Heart left ventricle (tissue), 16 donors: ENCODE data around the gene SIVA1. TPM values are rescaled to one million over a fixed set of nuclear protein-coding genes. Genes with fewer than 3 reads are reported as not detected.

Experiments
- ATAC-seq, 4 donors: fragments of 200-7000 bp; cut with Tn5 transposase; one replicate each; pipeline ENCODE4 v1.9.1; 2020 to 2022; ENCODE audit warnings: moderate library complexity in 4 of 4, mild to moderate bottlenecking in 3 of 4, moderate number of reproducible peaks in 1 of 4
- DNase-seq, 5 donors: peaks; one replicate each; pipeline ENCODE4 v3.0.0-alpha.2; 2020
- H3K27ac ChIP-seq, 12 donors: fragments of 200-600 bp; sonication (generic) in 4 of 12; one replicate each; pipeline versions ENCODE4 v1.5.0 to v1.8.0; 2016 to 2022; ENCODE audit warnings: mild to moderate bottlenecking in 2 of 12
- H3K27me3 ChIP-seq, 9 donors: fragments of 200-600 bp; sonication (generic) in 2 of 9; one replicate each; pipeline versions ENCODE4 v1.5.1 to v1.8.0; 2016 to 2022; ENCODE audit warnings: mild to moderate bottlenecking in 3 of 9
- H3K36me3 ChIP-seq, 9 donors: fragments of 200-600 bp; sonication (generic) in 2 of 9; one replicate each; pipeline versions ENCODE4 v1.5.0 to v1.8.0; 2018 to 2022; ENCODE audit warnings: mild to moderate bottlenecking in 2 of 9
- H3K4me1 ChIP-seq, 12 donors: fragments of 200-600 bp; sonication (generic) in 4 of 12; one replicate each; pipeline versions ENCODE4 v1.5.0 to v1.8.0; 2016 to 2022; ENCODE audit warnings: mild to moderate bottlenecking in 3 of 12
- H3K4me3 ChIP-seq, 12 donors: fragments of 200-600 bp; sonication (generic) in 4 of 12; one replicate each; pipeline versions ENCODE4 v1.5.0 to v1.8.0; 2017 to 2022; ENCODE audit warnings: mild to moderate bottlenecking in 9 of 12, moderate library complexity in 4 of 12
- H3K9me3 ChIP-seq, 12 donors: fragments of 200-600 bp; sonication (generic) in 4 of 12; one replicate each; pipeline versions ENCODE4 v1.5.0 to v1.8.0; 2016 to 2022; ENCODE audit warnings: mild to moderate bottlenecking in 1 of 12
- CTCF ChIP-seq, 12 donors: fragments of 200-600 bp; sonication (generic) in 4 of 12; IDR thresholded peaks; one replicate each; pipeline versions ENCODE4 v1.5.0 to v1.8.0; 2018 to 2022; ENCODE audit warnings: antibody characterized with exemption in 12 of 12, mild to moderate bottlenecking in 5 of 12
- POLR2A ChIP-seq, 2 donors: fragments of 450-650 bp; IDR thresholded peaks; one replicate each; pipeline ENCODE4 v1.6.1; 2017; ENCODE audit warnings: antibody characterized with exemption in 2 of 2, mild to moderate bottlenecking in 2 of 2, moderate library complexity in 2 of 2
- WGBS, 4 donors: extraction: QIAGEN DNeasy Blood & Tissue Kit in 2 of 4; methylation state at CpG; one replicate each; pipeline versions ENCODE4 v1.1.5 to v1.1.7; 2013 to 2018; 5-methylcytosine and 5-hydroxymethylcytosine counted together
- intact Hi-C, 10 donors: fragments of 100-400 bp; cut with DNase I; formaldehyde crosslinking; loops; one replicate each; pipeline versions ENCODE4 v1.11.1 to v1.14.2; 2022
- polyA plus RNA-seq, 2 donors: library from polyadenylated mRNA; stranded (reverse); fragments of 200-250 nt; gene quantifications; one replicate each; pipeline ENCODE4 v1.2.3, GENCODE V29; 2013
- total RNA-seq, 9 donors: library from RNA; depleted of rRNA in 2 of 9; stranded (reverse); fragments of >200 nt in 2 of 9; fragmentation: NEBNext Ultra II Directional in 3 of 9; extraction: Animal tissue kit (Norgen Biotek cat#: 25700) in 3 of 9; gene quantifications; one replicate each; pipeline versions ENCODE4 v1.1.0 to v1.2.4, GENCODE V29; 2016 to 2023
- donor health status: ischemic (EF 13 %, LVEDD 7.1; RV severe dilation, severe dysfunction).
- donor health status: healthy with polysubstance abuse.
- donor health status: DM: no; HTN: yes; CAD: no.
- donor health status: DM: no; HTN: no; CAD: no.
- donor health status: ischemic (EF 25% LVEDD 6.9; RV normal size, moderate dysfunction).
- donor health status: ischemic (EF 25% LVEDD 5.7; RV mildly dilated, moderate dysfunction).
- donor health status: healthy.
- donor health status: DM: yes; HTN: yes; CAD: no.
- donor health status: ischemic (EF 35%, LVEDD 5.7; RV mildly dilated, moderate dysfunction).
- donor health status: nonischemic (EF 11% LVEDD 7.7; RV severe dilation, severe dysfunction).
- donor health status: DM: yes; HTN: yes; CAD: no.
- donor health status: PGD.
- donor health status: ischemic (EF 29% LVEDD 5.4; RV normal size, mild dysfunction).
- donor health status: nonischemic (EF 23%, LVEDD 6.1; RV moderate dilation, normal function).

The SIVA1 gene
- total and polyA plus RNA-seq, 11 donors, result 41.0 to 203 (median 57.4) TPM

DNA sequence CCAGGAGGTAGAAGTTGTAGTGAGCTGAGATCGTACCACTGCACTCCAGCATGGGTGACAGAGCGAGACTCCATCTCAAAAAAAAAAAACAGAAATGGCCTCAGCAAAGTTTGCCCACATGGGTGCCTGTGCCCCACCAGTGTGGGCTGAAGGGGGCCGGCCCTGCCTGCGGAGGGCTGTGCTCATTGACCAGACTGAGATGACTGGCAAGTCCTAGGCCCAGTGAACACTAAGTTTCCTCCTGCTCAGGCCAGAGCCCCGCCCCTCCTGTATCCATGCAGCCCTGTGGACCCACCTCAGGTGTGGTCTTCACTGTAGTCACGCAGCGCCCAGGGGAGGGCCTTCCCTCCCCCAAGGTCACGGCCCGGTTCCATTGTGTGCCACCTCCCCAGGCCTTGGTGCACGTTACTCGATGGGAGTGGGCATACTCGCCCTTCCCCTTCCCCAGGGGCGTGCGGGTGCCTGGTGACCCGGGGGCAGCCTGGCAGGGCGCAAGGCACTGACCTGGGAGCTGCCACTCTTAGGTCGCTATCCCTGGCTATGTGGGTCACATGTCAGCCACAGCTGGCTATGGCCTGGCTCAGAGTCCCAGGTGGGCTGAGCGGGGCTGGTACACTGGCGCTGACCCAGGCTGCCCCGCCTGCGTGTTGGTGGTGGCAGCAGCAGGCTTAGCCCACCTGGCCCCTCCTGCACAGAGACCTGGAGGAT is 47.5 kb upstream of the SIVA1 start:
- H3K4me1 ChIP-seq, result peaks cover 0 to 43% (median 7%) of the 10 kb centered on the region in 12 donors
- no peak overlapping the region for H3K27ac ChIP-seq
- no peak for DNase-seq
- intact Hi-C loops, result loop anchor here in 2 of 10 donors (2.0 to 5.0 kb wide), 2 partner anchors 38 to 47 kb away; no protein-coding TSS in a partner anchor
- ATAC-seq, result no peak
- TF ChIP-seq CTCF (IDR thresholded peaks at IDR 0.05) (no peak), POLR2A (IDR thresholded peaks at IDR 0.05) (no peak)
- H3K36me3 ChIP-seq, result peaks cover 0 to 72% (median 51%) of the 10 kb centered on the region in 9 donors
- no peaks in the 10 kb centered on the region for H3K9me3 ChIP-seq
- 95 to 98% (median 96%) methylated on average over 13 to 21 of the region's 21 CpGs for WGBS, 4 donors
- no peaks in the 10 kb centered on the region for H3K27me3 ChIP-seq
- no peak overlapping the region for H3K4me3 ChIP-seq

GRCh38 chr14:104706733-104707607 is 46.0 kb upstream of the SIVA1 start:
- ATAC-seq (no peak), DNase-seq (no peak)
- H3K27me3 ChIP-seq, result no peaks in the 10 kb centered on the region
- no peak overlapping the region for H3K4me3 ChIP-seq
- TF ChIP-seq CTCF (IDR thresholded peaks at IDR 0.05), result no peak
- TF ChIP-seq POLR2A (IDR thresholded peaks at IDR 0.05), result no peak
- peaks cover 0 to 30% (median 5%) of the 10 kb centered on the region in 12 donors for H3K4me1 ChIP-seq
- H3K36me3 ChIP-seq, result peaks cover 0 to 78% (median 58%) of the 10 kb centered on the region in 9 donors
- no peaks in the 10 kb centered on the region for H3K9me3 ChIP-seq
- intact Hi-C loops, result loop anchor here in 2 of 10 donors (2.0 to 5.0 kb wide), 2 partner anchors 40 to 48 kb away; no protein-coding TSS in a partner anchor
- 69 to 78% (median 74%) methylated on average over 9 to 28 of the region's 28 CpGs for WGBS, 4 donors
- no peak overlapping the region for H3K27ac ChIP-seq

- no peak for TF ChIP-seq CTCF (IDR thresholded peaks at IDR 0.05)
- TF ChIP-seq POLR2A (IDR thresholded peaks at IDR 0.05), result no peak
- Histone ChIP-seq H3K4me3 (no peak overlapping the region), H3K9me3 (no peaks in the 10 kb centered on the region), H3K27me3 (no peaks in the 10 kb centered on the region), H3K36me3 (peaks cover 0 to 78% (median 62%) of the 10 kb centered on the region in 9 donors), H3K27ac (no peak overlapping the region), H3K4me1 (peaks cover 0 to 27% (median 5%) of the 10 kb centered on the region in 12 donors)
- intact Hi-C loops, result loop anchor here (1.0 to 5.0 kb wide), 5 partner anchors 41 to 59 kb away; no protein-coding TSS in a partner anchor
- WGBS, 4 donors, result 64 to 76% (median 71%) methylated on average over 8 to 34 of the region's 34 CpGs
- no peak for DNase-seq
- ATAC-seq, result peak in 1 of 4 donors; percentile 6
Measured at GRCh38 chr14:104707608-104708595, 45.0 kb upstream of the SIVA1 start.
